Measurements from ENCODE around the gene NEAT1.
A peak's percentile ranks its signal among the peaks of the same experiment; 100 is the strongest.

Gene NEAT1

DNA sequence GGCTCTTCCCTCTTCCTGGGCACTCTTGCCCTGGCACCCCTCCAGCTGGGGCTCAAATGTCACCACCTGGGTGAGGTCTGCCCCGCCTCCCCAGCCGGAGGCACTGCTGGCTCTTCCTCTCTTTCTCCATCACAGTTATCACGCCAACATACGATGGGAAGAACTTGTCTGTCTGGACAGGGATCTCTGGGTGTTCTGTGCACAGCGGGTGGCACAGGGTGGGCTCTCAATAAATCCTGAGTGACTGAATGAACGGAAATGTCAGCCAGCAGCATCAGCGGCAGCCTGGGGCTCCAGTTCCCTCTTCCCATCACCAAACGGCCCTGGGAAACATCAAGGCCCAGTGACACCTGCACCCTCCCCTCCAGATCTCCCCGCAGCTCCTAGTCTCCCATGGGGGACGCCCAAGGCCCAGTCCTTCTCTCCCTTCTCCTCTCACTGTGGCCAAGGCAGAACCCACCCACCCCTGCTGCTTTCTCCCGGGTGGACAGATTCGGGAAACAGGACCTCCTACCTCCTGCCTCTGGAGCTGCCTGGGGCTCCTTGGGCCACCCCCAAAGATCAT is 39.7 kb upstream of the NEAT1 start:
- peak overlapping the region; percentile 37 for H3K4me3 ChIP-seq (ENCODE audit: low read depth, low read length)
- TF ChIP-seq, protein P1, sequence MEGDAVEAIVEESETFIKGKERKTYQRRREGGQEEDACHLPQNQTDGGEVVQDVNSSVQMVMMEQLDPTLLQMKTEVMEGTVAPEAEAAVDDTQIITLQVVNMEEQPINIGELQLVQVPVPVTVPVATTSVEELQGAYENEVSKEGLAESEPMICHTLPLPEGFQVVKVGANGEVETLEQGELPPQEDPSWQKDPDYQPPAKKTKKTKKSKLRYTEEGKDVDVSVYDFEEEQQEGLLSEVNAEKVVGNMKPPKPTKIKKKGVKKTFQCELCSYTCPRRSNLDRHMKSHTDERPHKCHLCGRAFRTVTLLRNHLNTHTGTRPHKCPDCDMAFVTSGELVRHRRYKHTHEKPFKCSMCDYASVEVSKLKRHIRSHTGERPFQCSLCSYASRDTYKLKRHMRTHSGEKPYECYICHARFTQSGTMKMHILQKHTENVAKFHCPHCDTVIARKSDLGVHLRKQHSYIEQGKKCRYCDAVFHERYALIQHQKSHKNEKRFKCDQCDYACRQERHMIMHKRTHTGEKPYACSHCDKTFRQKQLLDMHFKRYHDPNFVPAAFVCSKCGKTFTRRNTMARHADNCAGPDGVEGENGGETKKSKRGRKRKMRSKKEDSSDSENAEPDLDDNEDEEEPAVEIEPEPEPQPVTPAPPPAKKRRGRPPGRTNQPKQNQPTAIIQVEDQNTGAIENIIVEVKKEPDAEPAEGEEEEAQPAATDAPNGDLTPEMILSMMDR (conservative IDR thresholded peaks at IDR 0.05; ENCODE audit: low read depth, low read length), result no peak
- DNase-seq (ENCODE audit: low read depth), result no peak

DNA sequence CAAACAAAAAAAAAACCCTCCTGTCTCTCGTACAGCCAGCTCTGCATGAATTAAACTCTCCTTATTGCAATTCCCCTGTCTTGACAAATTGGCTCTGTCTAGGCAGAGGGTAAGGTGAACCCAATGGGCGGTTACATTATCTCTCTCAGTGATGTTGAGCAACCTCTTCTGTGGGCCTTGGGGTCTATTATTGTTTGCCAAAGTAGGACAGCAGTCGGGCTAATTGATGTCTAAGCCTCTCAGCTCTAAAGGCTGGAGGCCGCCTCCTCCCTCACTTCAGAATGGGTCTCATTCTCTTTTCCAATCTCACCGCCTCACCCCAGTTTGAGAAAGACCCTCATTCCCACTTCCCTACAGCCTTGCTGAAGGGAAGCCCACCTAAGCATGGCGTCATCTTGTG is 38.8 kb upstream of the NEAT1 start:
- no peak for DNase-seq (ENCODE audit: low read depth)
- H3K4me3 ChIP-seq (ENCODE audit: low read depth, low read length), result no peak overlapping the region
- TF ChIP-seq, protein P1 (conservative IDR thresholded peaks at IDR 0.05; ENCODE audit: low read depth, low read length), result no peak

DNA sequence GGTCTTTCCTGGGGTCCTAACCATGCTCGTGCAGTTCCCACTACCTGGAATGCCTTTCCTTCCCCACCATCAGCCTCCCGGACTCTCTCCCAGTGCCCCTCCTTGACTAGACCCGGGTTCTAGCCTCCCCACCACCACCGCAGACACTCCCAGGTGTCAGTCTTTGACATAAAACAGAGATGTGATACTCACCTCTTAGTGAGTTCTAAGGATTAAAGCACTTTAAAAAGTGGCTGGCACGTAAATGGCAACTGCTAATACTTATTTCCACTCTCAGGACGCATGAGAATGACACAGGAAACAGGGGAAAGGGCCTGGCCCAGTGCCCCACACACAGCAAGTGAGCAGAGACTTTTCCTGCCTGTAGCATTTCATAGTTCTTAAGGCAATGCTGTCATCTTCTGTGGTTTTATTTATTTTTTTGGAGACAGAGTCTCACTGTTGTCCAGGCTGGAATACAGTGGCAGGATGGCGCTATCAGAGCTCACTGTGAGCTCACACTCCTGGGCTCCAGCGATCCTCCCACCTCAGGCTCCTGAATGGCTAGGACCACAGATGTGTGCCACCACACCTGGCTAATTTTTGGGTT is 38.2 kb upstream of the NEAT1 start:
- H3K4me3 ChIP-seq (ENCODE audit: low read depth, low read length), result no peak overlapping the region
- TF ChIP-seq, protein P1 (conservative IDR thresholded peaks at IDR 0.05; ENCODE audit: low read depth, low read length), result no peak
- peak; percentile 47 for DNase-seq (ENCODE audit: low read depth)

GRCh38 chr11:65386307-65387140 is 36.1 kb upstream of the NEAT1 start, which contains the start of gene FRMD8:
Gene FRMD8 (plus strand): TSS chr11:65386637. CDS start chr11:65387037, 400 bp downstream.
- TF ChIP-seq, protein P1 (conservative IDR thresholded peaks at IDR 0.05; ENCODE audit: low read depth, low read length), result no peak
- peak; percentile 74 for DNase-seq (ENCODE audit: low read depth)
- peak within 1 kb of the TSS; percentile 92 for H3K4me3 ChIP-seq (ENCODE audit: low read depth, low read length)

DNA sequence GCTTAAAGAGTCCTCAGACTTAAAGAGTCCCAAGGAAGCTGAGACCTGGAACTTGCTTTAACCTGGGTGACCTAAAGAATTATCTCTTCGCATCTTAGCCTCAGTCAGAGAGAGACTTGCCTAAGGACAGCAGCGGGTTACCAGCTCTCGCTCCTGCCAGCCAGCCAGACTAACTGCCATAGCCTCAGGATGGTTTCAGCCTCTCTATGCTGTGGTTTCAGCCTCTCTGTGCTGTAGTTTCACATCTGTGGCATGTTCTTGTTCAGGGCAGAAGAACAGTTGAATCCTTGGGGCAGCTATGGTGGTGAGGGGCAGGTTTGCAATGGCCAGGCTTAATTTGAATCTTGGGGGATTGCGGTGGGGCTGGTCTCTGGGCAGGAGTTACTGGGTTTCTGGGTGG is 33.9 kb upstream of the NEAT1 start:
- peak; percentile 27 for DNase-seq (ENCODE audit: low read depth)
- H3K4me3 ChIP-seq (ENCODE audit: low read depth, low read length), result peak overlapping the region; percentile 22
- TF ChIP-seq, protein P1 (conservative IDR thresholded peaks at IDR 0.05; ENCODE audit: low read depth, low read length), result no peak

DNA sequence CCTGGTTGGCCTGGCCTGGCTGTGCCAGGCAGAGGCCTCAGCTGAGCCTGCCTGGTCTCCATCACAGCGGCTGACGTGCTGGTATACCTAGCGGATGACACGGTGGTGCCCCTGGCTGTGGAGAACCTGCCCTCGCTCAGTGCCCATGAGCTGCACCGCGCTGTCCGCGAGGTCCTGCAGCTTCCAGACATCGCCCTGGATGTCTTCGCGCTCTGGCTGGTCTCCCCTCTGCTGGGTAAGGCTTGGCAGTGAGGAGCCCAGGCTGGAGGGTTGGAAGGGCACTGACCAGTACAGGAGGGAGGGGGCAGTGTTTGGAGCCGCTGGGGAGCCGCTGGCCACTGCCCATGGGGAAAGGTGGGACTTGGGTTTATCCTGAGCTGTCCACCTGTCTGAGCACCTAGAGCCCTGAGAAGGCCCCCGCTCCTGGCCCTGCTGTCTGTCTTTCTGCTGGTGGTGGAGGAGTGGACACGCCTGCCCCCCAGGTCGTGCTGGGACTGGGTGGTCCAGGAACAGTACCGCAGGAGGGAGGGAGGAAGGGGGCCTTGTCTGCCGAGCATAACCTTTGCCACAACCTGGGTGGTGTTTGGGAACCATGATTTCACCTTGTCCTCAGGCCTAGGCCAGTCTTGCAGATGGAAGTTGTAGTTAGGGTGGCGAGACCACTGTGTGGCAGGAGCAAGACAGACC is 33.2 kb upstream of the NEAT1 start:
- TF ChIP-seq, protein P1 (conservative IDR thresholded peaks at IDR 0.05; ENCODE audit: low read depth, low read length), result no peak
- no peak for DNase-seq (ENCODE audit: low read depth)
- H3K4me3 ChIP-seq (ENCODE audit: low read depth, low read length), result no peak overlapping the region
